Pancreas (tissue), 10 donors: ENCODE results near the gene GPBAR1. TPM values are rescaled to one million over a fixed set of nuclear protein-coding genes. Genes with fewer than 3 reads are reported as not detected.
A peak's percentile ranks its signal among the peaks of the same experiment; 100 is the strongest.

Source experiments
- ATAC-seq, 4 donors: fragments of 200-7000 bp; cut with Tn5 transposase; one replicate each; pipeline versions ENCODE4 v1.8.0 to v1.9.1; 2020; ENCODE audit warnings: mild to moderate bottlenecking in 4 of 4, moderate library complexity in 4 of 4
- DNase-seq, 6 donors: peaks; one replicate each; pipeline ENCODE4 v3.0.0-alpha.2; 2020
- FAIRE-seq: peaks from 2 replicates; lab custom pipeline; 2012; peaks lifted over from hg19 to GRCh38; lab: Jason Lieb, UNC
- H3K27ac ChIP-seq, 4 donors: fragments of 200-600 bp; sonication (generic); 1 replicate in 3 of 4; 2 replicates in 1 of 4; pipeline versions ENCODE4 v1.5.0 to v1.8.0; 2020
- H3K27me3 ChIP-seq, 4 donors: fragments of 200-600 bp; one replicate each; pipeline ENCODE4 v1.8.0; 2021
- H3K36me3 ChIP-seq, 3 donors: fragments of 200-600 bp; sonication (generic) in 1 of 3; one replicate each; pipeline versions ENCODE4 v1.5.0 to v1.8.0; 2020 to 2021
- H3K4me1 ChIP-seq, 3 donors: fragments of 200-600 bp; one replicate each; pipeline ENCODE4 v1.8.0; 2021
- H3K4me3 ChIP-seq, 4 donors: fragments of 200-600 bp; sonication (generic) in 2 of 4; one replicate each; pipeline versions ENCODE4 v1.5.0 to v1.8.0; 2020 to 2021
- H3K9me3 ChIP-seq, 4 donors: fragments of 200-600 bp; one replicate each; pipeline ENCODE4 v1.8.0; 2021
- WGBS, 2 donors: extraction: QIAGEN DNeasy Blood & Tissue Kit; methylation state at CpG; one replicate each; pipeline ENCODE4 v1.1.7; 2013; 5-methylcytosine and 5-hydroxymethylcytosine counted together
- intact Hi-C, 3 donors: fragments of 100-400 bp; cut with DNase I; formaldehyde crosslinking; loops; one replicate each; pipeline versions ENCODE4 v1.11.1 to v1.14.2; 2022
- polyA plus RNA-seq, 2 donors: library from polyadenylated mRNA; stranded (reverse); fragments of 200-250 nt; gene quantifications; one replicate each; pipeline ENCODE4 v1.2.3, GENCODE V29; 2013
- total RNA-seq, 6 donors: library from RNA; stranded (reverse); fragmentation: NEBNext Ultra II Directional in 4 of 6; extraction: Animal tissue kit (Norgen Biotek cat#: 25700) in 4 of 6; gene quantifications; one replicate each; pipeline versions ENCODE4 v1.2.1 to v1.2.4, GENCODE V29; 2021 to 2023
- TF ChIP-seq, protein P1 (sequence below), 4 donors: fragments of 200-600 bp; sonication (generic) in 3 of 4; IDR thresholded peaks; one replicate each; pipeline versions ENCODE4 v1.5.0 to v1.8.0; 2021; ENCODE audit warnings: antibody characterized with exemption in 4 of 4
- donor health status: healthy with polysubstance abuse.
- donor health status: DM: no; HTN: no; CAD: no; lungs with moderate emphysema.
- donor health status: DM: no; HTN: no; CAD: no.
- donor health status: control.
- donor health status: control.
- donor health status: Bipolar disorder and iron deficiency.
- donor health status: DM: yes; HTN: yes; CAD: no.
- donor health status: DM: no; HTN: no; CAD: no.
- donor health status: DM: no; HTN: no; CAD: no.
- donor health status: DM: yes; HTN: yes; CAD: no.

GPBAR1 gene
- total and polyA plus RNA-seq, 8 donors, result 0.12 to 2.3 (median 1.2) TPM

DNA sequence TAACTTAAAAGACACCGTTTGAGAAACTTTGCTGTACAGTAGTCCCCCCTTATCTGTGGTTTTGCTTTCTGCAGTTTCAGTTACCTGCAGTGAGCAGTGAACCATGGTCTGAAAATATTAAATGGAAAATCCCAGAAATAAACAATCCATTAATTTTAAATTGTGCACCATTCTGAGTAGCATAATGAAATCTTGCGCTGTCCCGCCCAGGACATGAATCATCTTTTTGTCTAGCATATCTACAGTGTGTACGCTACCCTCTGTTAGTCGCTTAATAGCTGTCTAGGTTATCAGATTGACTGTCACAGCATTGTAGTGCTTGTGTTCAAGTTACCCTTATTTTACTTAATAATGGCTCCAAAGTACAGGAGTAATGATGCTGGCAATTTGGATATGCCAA is 37.8 kb upstream of the GPBAR1 start:
- H3K4me3 ChIP-seq, result no peak overlapping the region
- no peak for FAIRE-seq
- H3K4me1 ChIP-seq, result peaks cover 0 to 30% (median 0%) of the 10 kb centered on the region in 3 donors
- WGBS, 2 donors, result 75 to 76% methylated on average over 5 of the region's 5 CpGs
- TF ChIP-seq, protein P1, sequence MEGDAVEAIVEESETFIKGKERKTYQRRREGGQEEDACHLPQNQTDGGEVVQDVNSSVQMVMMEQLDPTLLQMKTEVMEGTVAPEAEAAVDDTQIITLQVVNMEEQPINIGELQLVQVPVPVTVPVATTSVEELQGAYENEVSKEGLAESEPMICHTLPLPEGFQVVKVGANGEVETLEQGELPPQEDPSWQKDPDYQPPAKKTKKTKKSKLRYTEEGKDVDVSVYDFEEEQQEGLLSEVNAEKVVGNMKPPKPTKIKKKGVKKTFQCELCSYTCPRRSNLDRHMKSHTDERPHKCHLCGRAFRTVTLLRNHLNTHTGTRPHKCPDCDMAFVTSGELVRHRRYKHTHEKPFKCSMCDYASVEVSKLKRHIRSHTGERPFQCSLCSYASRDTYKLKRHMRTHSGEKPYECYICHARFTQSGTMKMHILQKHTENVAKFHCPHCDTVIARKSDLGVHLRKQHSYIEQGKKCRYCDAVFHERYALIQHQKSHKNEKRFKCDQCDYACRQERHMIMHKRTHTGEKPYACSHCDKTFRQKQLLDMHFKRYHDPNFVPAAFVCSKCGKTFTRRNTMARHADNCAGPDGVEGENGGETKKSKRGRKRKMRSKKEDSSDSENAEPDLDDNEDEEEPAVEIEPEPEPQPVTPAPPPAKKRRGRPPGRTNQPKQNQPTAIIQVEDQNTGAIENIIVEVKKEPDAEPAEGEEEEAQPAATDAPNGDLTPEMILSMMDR (IDR thresholded peaks at IDR 0.05), result no peak
- H3K27ac ChIP-seq, result no peak overlapping the region
- H3K9me3 ChIP-seq, result no peaks in the 10 kb centered on the region
- ATAC-seq, result peak in 1 of 4 donors; percentile 19
- no peaks in the 10 kb centered on the region for H3K27me3 ChIP-seq
- intact Hi-C loops, result no loop called here
- DNase-seq, result no peak
- peaks cover 0 to 5% (median 0%) of the 10 kb centered on the region in 3 donors for H3K36me3 ChIP-seq

DNA sequence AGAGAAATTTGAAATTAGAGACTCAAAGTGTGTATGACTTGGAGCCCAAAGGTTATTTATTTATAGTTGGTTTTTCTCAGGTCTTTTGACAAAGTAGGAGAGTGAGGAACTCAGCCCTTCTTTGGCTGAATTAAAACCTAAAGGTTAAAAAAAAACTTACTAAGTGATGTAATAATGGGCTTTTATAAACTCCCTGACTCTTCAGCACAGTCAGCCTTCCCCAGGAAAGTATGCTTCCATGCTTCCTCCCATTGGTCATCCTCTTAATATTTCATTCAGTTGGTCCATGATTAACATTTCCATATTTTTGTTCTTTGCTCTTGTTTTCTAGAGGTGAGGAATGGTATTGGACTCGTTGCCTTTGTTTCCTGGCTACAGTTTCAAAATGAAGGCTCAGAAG is 36.6 kb upstream of the GPBAR1 start:
- Histone ChIP-seq H3K4me1 (peaks cover 0 to 37% (median 1%) of the 10 kb centered on the region in 3 donors), H3K9me3 (no peaks in the 10 kb centered on the region), H3K4me3 (no peak overlapping the region), H3K27ac (no peak overlapping the region), H3K27me3 (no peaks in the 10 kb centered on the region), H3K36me3 (peaks cover 0 to 5% (median 0%) of the 10 kb centered on the region in 3 donors)
- FAIRE-seq, result no peak
- intact Hi-C loops, result no loop called here
- no peak for ATAC-seq
- TF ChIP-seq, protein P1 (IDR thresholded peaks at IDR 0.05), result no peak
- 85 to 94% methylated on average over 1 of the region's 1 CpG for WGBS, 2 donors
- no peak for DNase-seq

DNA sequence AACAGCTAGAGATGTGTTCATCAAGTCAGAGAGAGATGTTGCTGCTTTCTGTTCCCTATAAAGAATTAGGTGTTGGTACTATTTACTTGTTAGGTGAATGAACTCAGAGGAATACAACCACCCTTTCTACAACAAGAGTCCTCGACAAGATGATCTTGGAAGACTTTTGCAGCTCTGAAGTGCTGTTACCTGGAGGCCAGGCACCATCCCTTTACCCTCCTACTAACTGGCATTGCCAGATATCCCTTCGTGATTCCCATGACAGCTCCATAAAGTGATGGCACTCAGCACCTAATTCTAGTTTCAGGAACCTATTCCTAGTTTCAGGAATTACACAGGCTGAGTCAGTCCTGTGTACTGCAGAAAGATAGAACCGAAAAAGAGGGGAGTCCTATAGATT is 33.9 kb upstream of the GPBAR1 start:
- Histone ChIP-seq H3K27me3 (no peaks in the 10 kb centered on the region), H3K4me1 (peaks cover 10 to 48% (median 16%) of the 10 kb centered on the region in 3 donors), H3K27ac (no peak overlapping the region), H3K4me3 (no peak overlapping the region), H3K36me3 (peaks cover 0 to 5% (median 3%) of the 10 kb centered on the region in 3 donors), H3K9me3 (no peaks in the 10 kb centered on the region)
- FAIRE-seq (no peak), ATAC-seq (no peak), DNase-seq (no peak)
- 84 to 89% methylated on average over 3 of the region's 3 CpGs for WGBS, 2 donors
- intact Hi-C loops, result no loop called here
- TF ChIP-seq, protein P1 (IDR thresholded peaks at IDR 0.05), result no peak

DNA sequence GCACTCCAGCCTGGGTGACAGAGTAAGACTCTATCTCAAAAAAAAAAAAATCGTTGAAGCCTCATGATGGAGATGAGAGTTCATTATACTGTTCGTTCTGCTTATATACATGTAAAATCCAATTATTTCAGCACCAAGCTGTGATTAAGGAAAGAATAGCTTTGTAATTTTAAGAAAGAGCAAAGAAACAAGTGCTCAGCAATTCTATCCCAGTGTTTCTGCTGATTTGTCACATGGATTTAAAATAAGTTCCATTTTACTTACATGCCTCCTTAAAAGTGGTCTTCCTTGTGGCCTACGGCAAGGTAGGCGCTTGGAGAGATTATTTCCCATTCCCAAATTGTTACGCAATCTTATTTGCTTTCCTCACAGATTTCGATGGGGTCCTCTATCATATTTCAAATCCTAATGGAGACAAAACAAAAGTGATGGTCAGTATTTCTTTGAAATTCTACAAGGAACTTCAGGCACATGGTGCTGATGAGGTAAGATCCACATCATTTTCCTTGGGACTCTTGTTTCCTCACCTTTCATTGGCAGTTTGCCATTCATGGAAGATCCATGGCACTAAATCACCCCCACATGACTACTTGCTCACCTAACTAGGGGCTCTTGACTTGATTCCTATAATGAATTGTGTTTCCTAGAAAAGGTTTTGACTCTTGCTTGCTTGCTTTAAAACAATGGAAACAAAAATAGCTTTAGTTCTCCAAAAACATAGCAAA is 32.3 kb upstream of the GPBAR1 start:
- Histone ChIP-seq H3K9me3 (no peaks in the 10 kb centered on the region), H3K4me3 (no peak overlapping the region), H3K36me3 (peaks cover 0 to 5% (median 3%) of the 10 kb centered on the region in 3 donors), H3K27me3 (no peaks in the 10 kb centered on the region), H3K27ac (peak overlapping the region in 2 of 4 donors; percentile 42 to 48), H3K4me1 (peaks cover 10 to 41% (median 19%) of the 10 kb centered on the region in 3 donors)
- no peak for FAIRE-seq
- DNase-seq, result no peak
- TF ChIP-seq, protein P1 (IDR thresholded peaks at IDR 0.05), result no peak
- no peak for ATAC-seq
- 63 to 64% methylated on average over 6 of the region's 6 CpGs for WGBS, 2 donors
- intact Hi-C loops, result no loop called here

DNA sequence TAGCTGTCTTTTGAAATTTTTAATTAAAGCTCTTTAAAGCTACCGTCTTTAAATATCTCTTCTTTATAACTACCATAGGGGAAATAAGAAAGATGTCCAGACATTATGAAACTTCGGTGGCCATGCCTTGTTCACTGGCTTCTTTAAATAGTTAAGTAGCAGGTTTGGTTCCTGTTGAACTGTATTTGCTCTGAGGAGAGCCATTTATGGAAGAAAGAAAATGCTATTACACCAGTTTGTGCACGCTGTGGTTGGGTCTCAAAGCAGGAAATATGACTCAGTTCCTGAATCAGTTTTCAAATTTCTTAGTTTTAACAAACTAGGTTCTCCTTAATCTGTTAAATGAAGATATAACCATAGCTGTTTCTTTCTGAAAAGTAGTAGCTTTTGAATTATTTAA is 31.6 kb upstream of the GPBAR1 start:
- FAIRE-seq, result peak; percentile 29
- Histone ChIP-seq H3K27ac (peak overlapping the region in 2 of 4 donors; percentile 42 to 48), H3K27me3 (no peaks in the 10 kb centered on the region), H3K9me3 (no peaks in the 10 kb centered on the region), H3K4me1 (peaks cover 10 to 46% (median 22%) of the 10 kb centered on the region in 3 donors), H3K4me3 (no peak overlapping the region), H3K36me3 (peaks cover 0 to 5% (median 3%) of the 10 kb centered on the region in 3 donors)
- TF ChIP-seq, protein P1 (IDR thresholded peaks at IDR 0.05), result no peak
- peak; percentile 31 to 79 (median 45) for ATAC-seq
- no peak for DNase-seq
- WGBS, 2 donors, result 29 to 34% methylated on average over 3 of the region's 3 CpGs
- intact Hi-C loops, result no loop called here
